DMS114 treated with DMSO at 0.1 percent for 48 hours (cell line): ENCODE measurements around the gene GPR84.

ENCODE experiments used
- DNase-seq: peaks from one replicate; lab custom pipeline; 2025; ENCODE audit not compliant: unreplicated experiment; lab: John Stamatoyannopoulos, UW

GPR84 gene

GRCh38 chr12:54375259-54375579 lies 10.9 kb upstream of the GPR84 start:
- no peak for DNase-seq

DNA sequence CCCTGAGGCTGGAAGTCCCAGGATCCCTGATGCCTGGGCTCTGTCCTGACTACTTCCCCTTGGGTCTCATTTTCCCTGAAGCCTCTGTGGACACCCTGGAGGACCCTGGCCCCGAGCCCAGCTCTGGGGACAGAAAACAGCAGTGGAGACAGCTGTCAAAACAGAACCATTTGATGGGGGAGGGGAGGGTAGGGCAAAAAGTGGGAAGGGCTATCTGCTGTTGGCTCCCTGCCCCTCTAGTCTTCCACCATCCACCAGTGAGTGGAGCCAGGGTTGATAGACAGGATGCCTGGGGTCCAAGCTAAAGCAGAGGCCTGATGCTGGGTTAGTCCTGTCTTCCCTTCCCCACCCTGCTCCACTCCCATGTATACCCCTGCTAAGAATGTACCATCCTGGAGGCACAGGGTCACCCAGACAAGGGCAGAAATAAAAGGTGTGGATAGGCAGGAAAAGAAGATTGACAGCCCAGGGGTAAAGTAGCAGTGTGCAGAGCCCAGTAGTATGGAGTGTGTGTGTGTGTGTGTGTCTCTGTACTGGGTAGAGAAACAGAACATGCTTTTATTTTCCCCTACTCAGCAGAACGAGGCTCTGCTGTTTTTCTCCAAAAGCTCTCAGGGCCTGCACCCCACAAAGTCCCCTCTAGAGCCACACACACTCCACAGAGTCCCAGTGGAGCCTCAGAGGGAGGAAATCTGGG lies 10.4 kb upstream of the GPR84 start:
- no peak for DNase-seq

GRCh38 chr12:54373649-54374561 lies 9.6 kb upstream of the GPR84 start:
- DNase-seq, result no peak

GRCh38 chr12:54372113-54372806 lies 8.0 kb upstream of the GPR84 start:
- no peak for DNase-seq

GRCh38 chr12:54371328-54372112 lies 7.2 kb upstream of the GPR84 start:
- no peak for DNase-seq

GRCh38 chr12:54370171-54370730 lies 6.0 kb upstream of the GPR84 start:
- peak; percentile 79 for DNase-seq

DNA sequence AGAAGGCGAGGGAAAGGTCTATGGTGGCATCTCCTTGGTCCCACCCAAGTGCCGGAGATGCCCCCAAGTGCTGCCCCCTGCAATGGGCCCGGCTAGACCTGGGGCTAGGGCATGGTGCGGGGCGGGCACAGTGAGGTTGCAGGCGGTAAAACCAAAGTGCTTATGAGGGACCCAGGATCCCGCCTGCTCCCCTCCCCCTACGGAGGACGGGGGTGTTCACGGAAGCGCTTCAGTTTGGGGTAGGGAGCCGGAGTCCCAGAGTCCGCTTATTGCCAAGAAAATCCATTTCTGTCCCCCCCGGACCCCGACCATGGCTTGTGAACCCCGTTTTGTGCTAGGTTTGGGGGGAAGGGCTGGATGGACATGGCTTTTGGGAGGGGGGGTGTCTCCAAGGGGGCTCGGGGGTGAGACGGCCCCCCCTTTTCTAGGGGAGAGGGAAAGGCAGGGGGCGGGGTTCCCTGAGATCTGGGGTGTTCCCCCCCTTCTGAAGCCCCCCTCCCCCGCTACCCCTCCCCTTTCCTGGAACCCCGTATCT lies 5.4 kb upstream of the GPR84 start:
- no peak for DNase-seq

GRCh38 chr12:54368709-54369596 lies 4.7 kb upstream of the GPR84 start:
- peak; percentile 77 for DNase-seq

DNA sequence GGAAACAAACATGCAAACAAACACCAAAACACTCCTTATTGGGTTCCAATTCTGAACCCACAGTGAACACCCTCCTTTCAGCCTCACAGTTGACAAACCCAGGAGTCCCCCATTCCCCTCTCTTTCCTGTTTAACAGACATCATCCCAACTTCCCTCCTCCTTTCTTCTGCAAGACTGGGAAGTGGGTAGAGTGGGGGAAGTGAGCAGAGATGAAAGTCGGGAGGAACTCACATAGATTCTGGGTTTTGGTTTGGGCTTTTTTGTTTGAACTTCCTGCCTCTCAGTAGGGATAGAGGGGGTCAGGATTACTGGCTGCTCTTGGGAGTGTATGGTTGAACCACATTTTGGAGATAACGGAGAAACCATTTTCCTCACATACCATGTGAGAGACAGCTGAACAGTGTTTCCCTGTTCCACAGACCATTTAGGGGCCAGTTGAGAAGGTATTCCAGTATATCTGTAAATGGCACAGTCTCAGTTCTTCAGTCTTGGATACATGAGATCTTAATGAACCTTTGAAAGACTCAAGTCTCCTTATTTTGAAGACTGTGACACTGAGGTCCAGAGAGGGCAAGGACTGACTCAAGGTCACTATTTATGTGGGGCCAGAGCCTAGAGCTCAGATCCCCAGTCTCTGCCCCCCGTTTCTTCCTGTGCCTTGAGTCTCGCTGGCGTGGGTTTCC lies 3.9 kb upstream of the GPR84 start:
- no peak for DNase-seq

DNA sequence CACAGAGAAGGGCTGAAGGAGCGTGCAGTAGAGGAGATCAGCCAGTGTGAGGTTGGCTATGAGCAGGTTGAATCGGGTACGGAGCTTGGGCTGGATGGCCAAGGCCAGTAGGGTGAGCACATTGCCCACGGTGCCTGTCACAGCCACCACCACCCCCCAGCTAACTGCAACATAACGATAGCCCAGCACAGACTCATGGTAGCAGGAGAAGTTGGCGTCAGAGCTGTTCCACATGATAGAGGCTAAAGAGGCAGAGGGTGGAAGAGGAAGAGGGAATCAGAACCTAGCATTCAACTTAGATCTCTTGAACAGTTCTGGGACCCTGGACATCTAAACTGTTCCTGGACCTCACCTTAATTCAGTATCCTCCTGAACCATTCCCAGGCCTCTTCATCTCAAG lies 668 bp downstream of the GPR84 start:
- DNase-seq, result no peak

DNA sequence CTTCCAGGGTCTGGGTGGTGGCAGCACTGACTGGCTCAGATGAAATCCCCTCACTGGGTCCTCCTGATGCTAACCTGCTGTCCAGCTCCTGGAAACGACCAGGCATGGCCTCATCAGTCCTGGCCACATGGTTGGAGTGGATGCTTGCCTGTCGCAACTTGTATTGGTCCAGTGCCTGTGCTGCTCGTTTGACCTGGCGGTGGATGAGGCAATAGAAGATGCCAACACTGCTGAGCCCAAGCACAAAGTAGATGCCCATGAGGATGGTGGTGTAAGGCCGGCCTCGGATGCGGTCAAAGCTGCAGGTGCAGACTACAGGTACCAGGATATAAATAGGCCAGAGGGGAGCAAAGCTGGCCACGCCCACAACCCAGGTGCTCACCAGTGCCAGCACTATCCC lies 1.2 kb downstream of the GPR84 start:
- DNase-seq, result no peak

DNA sequence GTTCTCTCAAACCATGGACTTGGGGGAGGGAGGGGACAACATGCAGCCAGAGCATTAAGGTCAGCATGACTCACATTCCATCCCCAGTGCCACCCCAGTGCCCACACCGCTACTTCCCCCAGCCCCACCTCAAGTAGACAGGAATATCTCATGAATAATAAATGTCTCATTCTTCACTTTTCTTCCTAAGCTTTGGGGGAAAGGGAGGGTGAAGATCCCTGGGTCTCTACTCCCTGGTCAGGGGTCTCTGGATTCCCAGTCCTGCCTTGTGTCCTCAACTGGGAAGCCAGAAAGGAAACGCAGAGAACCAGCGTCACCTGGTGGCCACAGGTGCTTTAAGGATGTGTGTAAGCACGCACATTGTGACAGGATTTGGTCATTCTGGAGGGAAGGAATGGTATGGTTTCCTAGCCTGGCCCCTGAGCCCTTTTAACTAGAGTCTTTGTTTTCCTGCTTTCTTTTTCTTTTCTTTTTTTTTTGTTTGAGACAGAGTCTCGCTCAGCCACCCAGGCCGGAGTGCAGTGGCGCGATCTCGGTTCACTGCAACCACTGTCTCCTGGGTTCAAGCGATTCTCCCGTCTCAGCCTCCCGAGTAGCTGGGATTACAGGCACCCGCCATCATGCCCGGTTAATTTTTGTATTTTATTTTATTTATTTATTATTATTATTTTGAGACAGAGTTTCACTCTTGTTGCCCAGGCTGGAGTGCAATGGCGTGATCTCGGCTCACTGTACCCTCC lies 3.4 kb downstream of the GPR84 start:
- DNase-seq, result peak; percentile 72

- DNase-seq, result no peak
Measured at GRCh38 chr12:54359762-54360351, 4.4 kb downstream of the GPR84 start.

- DNase-seq, result peak; percentile 98
Measured at GRCh38 chr12:54358945-54359761, 5.1 kb downstream of the GPR84 start.

DNA sequence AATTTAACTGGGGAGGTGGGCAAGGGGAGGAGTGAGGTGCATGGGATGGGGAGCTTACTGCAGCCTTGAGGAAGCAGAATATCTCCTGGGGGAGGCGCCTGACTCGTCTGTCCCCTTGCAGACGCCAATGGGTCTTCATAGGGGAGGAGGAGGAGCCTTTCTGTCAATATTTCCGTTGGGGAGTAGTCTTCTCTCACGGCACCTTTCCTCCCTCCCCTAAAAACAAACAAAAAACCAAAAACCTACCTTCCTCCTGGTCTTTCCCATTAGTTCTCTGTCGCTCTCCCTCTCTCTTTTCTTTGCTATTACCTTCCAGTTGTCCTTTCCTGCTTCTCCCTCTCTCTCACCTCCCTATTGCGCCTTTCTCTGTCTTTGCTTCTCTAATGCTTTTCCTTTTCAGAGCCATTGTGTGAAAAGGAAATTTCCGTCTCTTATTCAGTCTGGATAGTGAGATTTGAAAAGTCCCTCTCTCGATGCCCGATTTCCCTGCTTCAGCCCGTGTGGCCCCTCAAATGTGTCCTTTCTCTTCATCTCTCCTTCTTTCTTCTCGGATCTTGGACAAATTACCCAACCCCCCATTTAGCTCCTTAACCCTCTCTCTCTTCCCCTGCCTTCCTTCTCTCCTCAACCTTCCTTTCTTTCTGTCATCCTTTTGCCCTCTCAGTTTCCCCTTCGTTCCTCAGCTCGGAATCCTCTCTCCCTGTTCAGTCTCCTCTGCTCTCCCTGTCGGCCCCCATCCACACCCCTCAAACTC lies 5.9 kb downstream of the GPR84 start:
- peak; percentile 26 for DNase-seq

- no peak for DNase-seq
Measured at GRCh38 chr12:54357506-54358190, 6.6 kb downstream of the GPR84 start.
